ENCODE results near the gene C1orf52. TPM values are rescaled to one million over a fixed set of nuclear protein-coding genes. Genes with fewer than 3 reads are reported as not detected.

C1orf52 gene
- total and polyA plus RNA-seq, 9 of the 15 experiments (the other 6 are each of a cell fraction or from before 2014, with no cell fraction given) = 17.0 to 38.5 (median 33.0) TPM

- no peak for TF ChIP-seq TEAD2 (tag; IDR thresholded peaks at IDR 0.05)
- no peak for TF ChIP-seq TCF7L2 (IDR thresholded peaks at IDR 0.05; ENCODE audit: low read depth, low read length)
- TF ChIP-seq WHSC1 (IDR thresholded peaks at IDR 0.05; ENCODE audit: low read length) = no peak
- no peak for TF ChIP-seq ZNF57 (CRISPR knock-in tag; IDR thresholded peaks at IDR 0.05)
- TF ChIP-seq U2AF1 (optimal IDR thresholded peaks at IDR 0.05; ENCODE audit: low read depth, low read length) = no peak
- TF ChIP-seq LARP7 (IDR thresholded peaks at IDR 0.05) = no peak
- no peak for TF ChIP-seq RFX7 (CRISPR knock-in tag; IDR thresholded peaks at IDR 0.05)
- no peak for TF ChIP-seq CREB3L1 (IDR thresholded peaks at IDR 0.05; ENCODE audit: borderline replicate concordance, low read depth)
- TF ChIP-seq ZNF785 (CRISPR knock-in tag; IDR thresholded peaks at IDR 0.05) = no peak
- no peak for TF ChIP-seq MXD1 (CRISPR knock-in tag; IDR thresholded peaks at IDR 0.05; ENCODE audit: borderline replicate concordance, poor library complexity, severe bottlenecking)
- no peak for TF ChIP-seq TSHZ1 (CRISPR knock-in tag; IDR thresholded peaks at IDR 0.05)
- no peak for TF ChIP-seq JUN (IDR thresholded peaks at IDR 0.05; ENCODE audit: borderline replicate concordance, low read depth, low read length)
- TF ChIP-seq JUN (CRISPR knock-in tag; IDR thresholded peaks at IDR 0.05; ENCODE audit: borderline replicate concordance) = 0 out of 2 replicates have a peak, but pooled peaks have one; percentile 62
- TF ChIP-seq MTA3 (IDR thresholded peaks at IDR 0.05; ENCODE audit: borderline replicate concordance) = no peak; the same call in 1 of the 2 replicates
- peak in 1 of 3 experiments; percentile 75; a peak in 2 of 6 replicates for TF ChIP-seq ZBTB11 (CRISPR knock-in tag; IDR thresholded peaks at IDR 0.05)
- TF ChIP-seq POU5F1 (IDR thresholded peaks at IDR 0.05; ENCODE audit: borderline replicate concordance, low read depth, low read length, partially characterized antibody) = no peak
Measured at GRCh38 chr1:85276215-85276977, 16.9 kb upstream of the C1orf52 start, which contains the start of gene BCL10 (continued).
